ENCODE data around the gene EEFSEC.

Gene EEFSEC

GRCh38 chr3:128317698-128318231 is 164.5 kb downstream of the EEFSEC start:
- no peak for TF ChIP-seq CTCF (IDR thresholded peaks at IDR 0.05; ENCODE audit: low read depth, low read length)
- H3K4me3 ChIP-seq (ENCODE audit: low read depth, low read length), result no peak overlapping the region

GRCh38 chr3:128318275-128318941 is 165.1 kb downstream of the EEFSEC start:
- no peak overlapping the region for H3K4me3 ChIP-seq (ENCODE audit: low read depth, low read length)
- no peak for TF ChIP-seq CTCF (IDR thresholded peaks at IDR 0.05; ENCODE audit: low read depth, low read length)

- H3K4me3 ChIP-seq (ENCODE audit: low read depth, low read length), result no peak overlapping the region
- TF ChIP-seq CTCF (IDR thresholded peaks at IDR 0.05; ENCODE audit: low read depth, low read length), result no peak
These were observed 165.8 kb downstream of the EEFSEC start for GRCh38 chr3:128319107-128319506.

- no peak for TF ChIP-seq CTCF (IDR thresholded peaks at IDR 0.05; ENCODE audit: low read depth, low read length)
- H3K4me3 ChIP-seq (ENCODE audit: low read depth, low read length), result no peak overlapping the region
These were observed 166.5 kb downstream of the EEFSEC start for GRCh38 chr3:128319741-128320141.

GRCh38 chr3:128320551-128321340 is 167.5 kb downstream of the EEFSEC start:
- no peak overlapping the region for H3K4me3 ChIP-seq (ENCODE audit: low read depth, low read length)
- no peak for TF ChIP-seq CTCF (IDR thresholded peaks at IDR 0.05; ENCODE audit: low read depth, low read length)

- H3K4me3 ChIP-seq (ENCODE audit: low read depth, low read length), result no peak overlapping the region
- no peak for TF ChIP-seq CTCF (IDR thresholded peaks at IDR 0.05; ENCODE audit: low read depth, low read length)
These were observed 168.1 kb downstream of the EEFSEC start for GRCh38 chr3:128321418-128321817.

All from WI38 (cell line).